Measurements from ENCODE around the gene CDH4. TPM values are rescaled to one million over a fixed set of nuclear protein-coding genes. Genes with fewer than 3 reads are reported as not detected.

The CDH4 gene
- total and polyA plus RNA-seq, 2 donors (not counting 1 experiment from before 2014, with no cell fraction given) = not detected

DNA sequence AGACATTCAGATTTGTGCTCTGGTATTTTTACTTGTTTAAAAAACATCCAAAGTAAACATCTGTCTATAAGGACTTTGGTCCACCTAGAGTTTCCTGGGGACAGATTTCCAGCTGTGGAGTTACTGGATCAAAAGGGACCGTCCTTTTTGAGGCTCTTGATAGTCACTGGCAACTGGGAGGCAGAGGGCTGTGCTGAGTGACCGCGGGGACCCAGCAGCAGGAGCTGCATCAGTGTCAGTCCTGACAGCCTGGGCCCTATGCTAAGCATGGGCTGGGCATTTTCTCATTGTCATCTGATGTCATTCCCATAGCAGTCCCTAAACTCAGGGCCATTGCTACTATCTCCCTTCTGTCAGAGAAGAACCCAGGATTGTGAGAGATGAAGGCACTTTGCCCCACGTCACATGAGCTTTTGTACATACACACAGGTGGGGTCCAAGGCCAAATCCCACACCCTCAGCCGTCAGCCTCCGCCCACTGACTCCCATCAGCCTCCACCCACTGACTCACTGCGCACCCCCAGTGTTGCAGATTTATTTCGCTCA is 519.8 kb downstream of the CDH4 start:
- ChIA-PET POLR2A (no interaction called here), CTCF (no interaction called here)
- H3K27me3 ChIP-seq (replicated peaks in 1 of 4; ENCODE audit: control extremely low read depth in 1 of 4, control insufficient read depth in 3 of 4, insufficient read depth in 4 of 4, low read length in 3 of 4) = no peaks in the 10 kb centered on the region
- intact Hi-C loops (cut with micrococcal nuclease) = no loop called here
- H3K4me3 ChIP-seq (ENCODE audit: control extremely low read depth in 1 of 5, extremely low read depth in 1 of 5, insufficient read depth in 1 of 5, low read depth in 2 of 5, low read length in 4 of 5) = no peak overlapping the region
- no peak overlapping the region for H2AFZ ChIP-seq (ENCODE audit: insufficient read depth, low read depth, low read length, poor library complexity, severe bottlenecking)
- H3K4me3 Mint-ChIP-seq = no peak overlapping the region
- no peak overlapping the region for H3K27ac ChIP-seq (ENCODE audit: low read length in 2 of 2)
- H3K27ac Mint-ChIP-seq = no peak overlapping the region
- no peaks in the 10 kb centered on the region for H3K27me3 Mint-ChIP-seq
- H3K36me3 ChIP-seq (replicated peaks in 1 of 2; ENCODE audit: control extremely low read depth in 1 of 2, control insufficient read depth in 1 of 2, extremely low read depth in 1 of 2, insufficient read depth in 2 of 2, low read length in 1 of 2) = no peaks in the 10 kb centered on the region
- no peak overlapping the region for H3K4me2 ChIP-seq (replicated peaks; ENCODE audit: low read depth, low read length, poor library complexity, severe bottlenecking)
- H3K9me3 Mint-ChIP-seq (ENCODE audit: insufficient read depth) = no peaks in the 10 kb centered on the region
- H3K79me2 ChIP-seq (ENCODE audit: control insufficient read depth, insufficient read depth, low read length) = no peaks in the 10 kb centered on the region
- no peak overlapping the region for H3K9ac ChIP-seq (ENCODE audit: low read length)
- 93% methylated on average over 4 of the region's 8 CpGs for WGBS (ENCODE audit: insufficient coverage)
- no peaks in the 10 kb centered on the region for H3K4me1 Mint-ChIP-seq
- H4K20me1 ChIP-seq (ENCODE audit: control insufficient read depth, insufficient read depth, low read length, poor library complexity, severe bottlenecking) = no peaks in the 10 kb centered on the region
- TF ChIP-seq, protein P1, sequence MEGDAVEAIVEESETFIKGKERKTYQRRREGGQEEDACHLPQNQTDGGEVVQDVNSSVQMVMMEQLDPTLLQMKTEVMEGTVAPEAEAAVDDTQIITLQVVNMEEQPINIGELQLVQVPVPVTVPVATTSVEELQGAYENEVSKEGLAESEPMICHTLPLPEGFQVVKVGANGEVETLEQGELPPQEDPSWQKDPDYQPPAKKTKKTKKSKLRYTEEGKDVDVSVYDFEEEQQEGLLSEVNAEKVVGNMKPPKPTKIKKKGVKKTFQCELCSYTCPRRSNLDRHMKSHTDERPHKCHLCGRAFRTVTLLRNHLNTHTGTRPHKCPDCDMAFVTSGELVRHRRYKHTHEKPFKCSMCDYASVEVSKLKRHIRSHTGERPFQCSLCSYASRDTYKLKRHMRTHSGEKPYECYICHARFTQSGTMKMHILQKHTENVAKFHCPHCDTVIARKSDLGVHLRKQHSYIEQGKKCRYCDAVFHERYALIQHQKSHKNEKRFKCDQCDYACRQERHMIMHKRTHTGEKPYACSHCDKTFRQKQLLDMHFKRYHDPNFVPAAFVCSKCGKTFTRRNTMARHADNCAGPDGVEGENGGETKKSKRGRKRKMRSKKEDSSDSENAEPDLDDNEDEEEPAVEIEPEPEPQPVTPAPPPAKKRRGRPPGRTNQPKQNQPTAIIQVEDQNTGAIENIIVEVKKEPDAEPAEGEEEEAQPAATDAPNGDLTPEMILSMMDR (IDR thresholded peaks at IDR 0.05) = no peak
- no peak for TF ChIP-seq EZH2 (IDR thresholded peaks at IDR 0.05; ENCODE audit: borderline replicate concordance, insufficient read depth, low read depth, low read length, poor library complexity, severe bottlenecking)
- no peak for DNase-seq
- H3K4me1 ChIP-seq (ENCODE audit: control insufficient read depth in 2 of 2, insufficient read depth in 2 of 2, low read length in 2 of 2) = no peaks in the 10 kb centered on the region
- peaks cover 0 to 16% (median 0%) of the 10 kb centered on the region in 3 donors for H3K9me3 ChIP-seq (ENCODE audit: control extremely low read depth in 1 of 3, control insufficient read depth in 2 of 3, insufficient read depth in 1 of 3, low read length in 2 of 3)
- no peak for ATAC-seq (ENCODE audit: low read depth)

DNA sequence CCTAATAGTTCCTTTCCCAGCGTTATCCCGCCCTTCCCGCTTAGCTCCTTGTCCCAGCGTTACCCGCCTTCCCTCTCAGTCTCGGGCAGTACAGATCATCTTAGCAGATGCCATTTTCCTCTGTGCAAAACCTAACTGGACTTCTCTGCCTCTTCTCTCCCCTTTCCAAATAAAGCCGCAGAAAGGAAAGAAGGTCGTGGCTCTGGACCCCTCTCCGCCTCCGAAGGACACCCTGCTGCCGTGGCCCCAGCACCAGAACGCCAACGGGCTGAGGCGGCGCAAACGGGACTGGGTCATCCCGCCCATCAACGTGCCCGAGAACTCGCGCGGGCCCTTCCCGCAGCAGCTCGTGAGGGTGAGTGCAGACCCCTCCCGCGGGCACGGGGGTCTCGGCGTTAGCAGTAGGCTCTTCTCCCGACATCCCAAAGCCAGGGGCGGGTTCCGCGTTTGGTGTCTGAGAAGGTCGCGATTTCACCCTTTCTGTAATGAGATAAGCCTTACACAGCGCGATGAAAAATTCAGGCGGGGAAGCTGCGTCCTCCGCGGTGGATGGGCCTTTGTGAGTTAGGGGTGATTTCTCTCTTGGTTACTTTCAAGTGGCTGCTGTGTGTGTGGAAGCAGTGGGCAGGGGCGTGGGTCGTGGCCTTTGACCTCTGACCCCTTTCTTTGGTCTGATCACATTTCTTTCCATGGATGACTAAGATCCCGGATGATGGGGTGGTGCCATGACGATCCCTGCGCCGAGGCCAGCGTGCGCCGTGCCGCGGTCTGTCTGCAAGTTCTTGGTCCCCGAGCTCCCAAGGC is 521.0 kb downstream of the CDH4 start:
- no peak overlapping the region for H3K9ac ChIP-seq (ENCODE audit: low read length)
- no peak overlapping the region for H3K4me3 ChIP-seq (ENCODE audit: control extremely low read depth in 1 of 5, extremely low read depth in 1 of 5, insufficient read depth in 1 of 5, low read depth in 2 of 5, low read length in 4 of 5)
- no peaks in the 10 kb centered on the region for H3K79me2 ChIP-seq (ENCODE audit: control insufficient read depth, insufficient read depth, low read length)
- H3K27ac Mint-ChIP-seq = no peak overlapping the region
- intact Hi-C loops (cut with micrococcal nuclease) = no loop called here
- TF ChIP-seq, protein P1 (IDR thresholded peaks at IDR 0.05) = no peak
- no peak for TF ChIP-seq EZH2 (IDR thresholded peaks at IDR 0.05; ENCODE audit: borderline replicate concordance, insufficient read depth, low read depth, low read length, poor library complexity, severe bottlenecking)
- H3K4me3 Mint-ChIP-seq = no peak overlapping the region
- no peaks in the 10 kb centered on the region for H3K36me3 ChIP-seq (replicated peaks in 1 of 2; ENCODE audit: control extremely low read depth in 1 of 2, control insufficient read depth in 1 of 2, extremely low read depth in 1 of 2, insufficient read depth in 2 of 2, low read length in 1 of 2)
- H4K20me1 ChIP-seq (ENCODE audit: control insufficient read depth, insufficient read depth, low read length, poor library complexity, severe bottlenecking) = no peaks in the 10 kb centered on the region
- POLR2A ChIA-PET = no interaction called here
- peaks cover 0 to 16% (median 0%) of the 10 kb centered on the region in 3 donors for H3K9me3 ChIP-seq (ENCODE audit: control extremely low read depth in 1 of 3, control insufficient read depth in 2 of 3, insufficient read depth in 1 of 3, low read length in 2 of 3)
- 88% methylated on average over 47 of the region's 53 CpGs for WGBS (ENCODE audit: insufficient coverage)
- ATAC-seq (ENCODE audit: low read depth) (no peak), DNase-seq (no peak)
- no peaks in the 10 kb centered on the region for H3K9me3 Mint-ChIP-seq (ENCODE audit: insufficient read depth)
- H3K4me1 Mint-ChIP-seq = no peaks in the 10 kb centered on the region
- CTCF ChIA-PET = no interaction called here
- H3K27me3 Mint-ChIP-seq = no peaks in the 10 kb centered on the region
- no peak overlapping the region for H2AFZ ChIP-seq (ENCODE audit: insufficient read depth, low read depth, low read length, poor library complexity, severe bottlenecking)
- H3K27me3 ChIP-seq (replicated peaks in 1 of 4; ENCODE audit: control extremely low read depth in 1 of 4, control insufficient read depth in 3 of 4, insufficient read depth in 4 of 4, low read length in 3 of 4) = no peaks in the 10 kb centered on the region
- no peak overlapping the region for H3K27ac ChIP-seq (ENCODE audit: low read length in 2 of 2)
- H3K4me1 ChIP-seq (ENCODE audit: control insufficient read depth in 2 of 2, insufficient read depth in 2 of 2, low read length in 2 of 2) = no peaks in the 10 kb centered on the region
- no peak overlapping the region for H3K4me2 ChIP-seq (replicated peaks; ENCODE audit: low read depth, low read length, poor library complexity, severe bottlenecking)

Data from B cell (primary cell).